ENCODE results near the gene ATXN3L.

GRCh38 chrX:13365161-13365560 lies 45.3 kb upstream of the ATXN3L start:
- TF ChIP-seq, protein P1, sequence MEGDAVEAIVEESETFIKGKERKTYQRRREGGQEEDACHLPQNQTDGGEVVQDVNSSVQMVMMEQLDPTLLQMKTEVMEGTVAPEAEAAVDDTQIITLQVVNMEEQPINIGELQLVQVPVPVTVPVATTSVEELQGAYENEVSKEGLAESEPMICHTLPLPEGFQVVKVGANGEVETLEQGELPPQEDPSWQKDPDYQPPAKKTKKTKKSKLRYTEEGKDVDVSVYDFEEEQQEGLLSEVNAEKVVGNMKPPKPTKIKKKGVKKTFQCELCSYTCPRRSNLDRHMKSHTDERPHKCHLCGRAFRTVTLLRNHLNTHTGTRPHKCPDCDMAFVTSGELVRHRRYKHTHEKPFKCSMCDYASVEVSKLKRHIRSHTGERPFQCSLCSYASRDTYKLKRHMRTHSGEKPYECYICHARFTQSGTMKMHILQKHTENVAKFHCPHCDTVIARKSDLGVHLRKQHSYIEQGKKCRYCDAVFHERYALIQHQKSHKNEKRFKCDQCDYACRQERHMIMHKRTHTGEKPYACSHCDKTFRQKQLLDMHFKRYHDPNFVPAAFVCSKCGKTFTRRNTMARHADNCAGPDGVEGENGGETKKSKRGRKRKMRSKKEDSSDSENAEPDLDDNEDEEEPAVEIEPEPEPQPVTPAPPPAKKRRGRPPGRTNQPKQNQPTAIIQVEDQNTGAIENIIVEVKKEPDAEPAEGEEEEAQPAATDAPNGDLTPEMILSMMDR (IDR thresholded peaks at IDR 0.05) = no peak
- TF ChIP-seq POLR2AphosphoS5 (IDR thresholded peaks at IDR 0.05) = no peak

All from suprapubic skin (tissue), 3 donors.